Measurements from ENCODE around the gene TPRN.

DNA sequence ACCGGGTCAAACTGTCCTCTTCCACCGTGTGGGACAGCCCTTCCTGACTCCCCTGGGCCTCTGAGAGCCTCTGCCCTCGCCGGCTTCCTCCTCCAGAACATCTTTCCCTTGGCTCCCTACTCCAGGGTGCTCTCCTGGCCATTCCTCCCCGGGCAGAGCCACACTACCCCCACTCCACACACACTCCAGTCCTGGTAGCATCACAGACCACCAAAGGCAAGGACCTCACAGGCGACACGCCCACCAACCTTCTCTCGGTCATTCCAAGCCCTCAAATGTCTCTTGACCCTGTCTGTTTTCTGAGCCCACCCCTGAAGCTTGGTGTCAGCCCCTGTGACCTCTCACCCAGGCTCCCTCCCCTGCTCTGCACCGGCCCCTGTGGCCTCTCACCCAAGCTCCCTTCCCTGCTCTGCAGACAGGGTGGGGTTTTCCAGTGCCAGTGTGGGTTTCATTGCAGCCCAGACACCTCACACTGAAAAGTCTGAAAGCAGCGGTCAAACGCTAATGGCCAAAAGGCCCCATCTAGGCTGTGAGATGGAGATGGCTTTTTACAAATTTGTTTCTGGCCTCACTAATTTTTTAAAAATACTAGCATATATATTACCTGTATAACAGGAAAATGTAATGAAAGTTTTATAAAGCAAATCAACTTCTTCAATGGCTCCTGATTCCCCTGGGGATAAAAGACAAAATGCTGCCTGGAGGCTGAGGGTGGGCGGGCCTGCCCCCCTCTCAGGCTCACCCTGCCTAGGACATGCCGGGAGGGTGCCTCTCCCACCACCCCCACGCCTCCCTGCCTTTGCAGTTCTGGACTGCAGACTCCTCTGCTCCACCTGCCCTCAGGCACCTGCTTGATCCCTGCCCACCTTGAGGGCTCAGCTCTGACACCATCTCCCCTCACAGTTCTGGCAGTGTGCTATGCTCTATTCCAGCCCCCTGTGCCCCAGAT lies 41.2 kb downstream of the TPRN start:
- TF ChIP-seq, protein P1, sequence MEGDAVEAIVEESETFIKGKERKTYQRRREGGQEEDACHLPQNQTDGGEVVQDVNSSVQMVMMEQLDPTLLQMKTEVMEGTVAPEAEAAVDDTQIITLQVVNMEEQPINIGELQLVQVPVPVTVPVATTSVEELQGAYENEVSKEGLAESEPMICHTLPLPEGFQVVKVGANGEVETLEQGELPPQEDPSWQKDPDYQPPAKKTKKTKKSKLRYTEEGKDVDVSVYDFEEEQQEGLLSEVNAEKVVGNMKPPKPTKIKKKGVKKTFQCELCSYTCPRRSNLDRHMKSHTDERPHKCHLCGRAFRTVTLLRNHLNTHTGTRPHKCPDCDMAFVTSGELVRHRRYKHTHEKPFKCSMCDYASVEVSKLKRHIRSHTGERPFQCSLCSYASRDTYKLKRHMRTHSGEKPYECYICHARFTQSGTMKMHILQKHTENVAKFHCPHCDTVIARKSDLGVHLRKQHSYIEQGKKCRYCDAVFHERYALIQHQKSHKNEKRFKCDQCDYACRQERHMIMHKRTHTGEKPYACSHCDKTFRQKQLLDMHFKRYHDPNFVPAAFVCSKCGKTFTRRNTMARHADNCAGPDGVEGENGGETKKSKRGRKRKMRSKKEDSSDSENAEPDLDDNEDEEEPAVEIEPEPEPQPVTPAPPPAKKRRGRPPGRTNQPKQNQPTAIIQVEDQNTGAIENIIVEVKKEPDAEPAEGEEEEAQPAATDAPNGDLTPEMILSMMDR (conservative IDR thresholded peaks at IDR 0.05; ENCODE audit: low read length), result no peak
- TF ChIP-seq EZH2phosphoT487 (IDR thresholded peaks at IDR 0.05; ENCODE audit: borderline replicate concordance), result no peak

Measured in Loucy (cell line).